H1 (cell line): Measurements from ENCODE around the gene FGF14. TPM values are rescaled to one million over a fixed set of nuclear protein-coding genes. Genes with fewer than 3 reads are reported as not detected.

ENCODE experiments used
- CTCF ChIA-PET: fragments of 300-600 bp; sonication (Branson Sonifier 250); formaldehyde crosslinking; loops from one replicate; lab custom pipeline; 2021; ENCODE audit not compliant: partially characterized antibody; lab: Charles Lee
- POLR2A ChIA-PET: fragments of 300-600 bp; sonication (Branson Sonifier 250); formaldehyde crosslinking; loops from one replicate; lab custom pipeline; 2021; ENCODE audit warnings: inconsistent platforms; ENCODE audit not compliant: partially characterized antibody; lab: Charles Lee
- DNase-seq, 2 experiments: peaks; one replicate each; pipeline versions ENCODE4 v3.0.0 to v3.0.0-alpha.2; 2010 to 2022; ENCODE audit warnings: low spot score in 2 of 2, low read depth in 1 of 2, mixed read lengths in 1 of 2
- FAIRE-seq: peaks from 2 replicates; lab custom pipeline; 2011; peaks lifted over from hg19 to GRCh38; lab: Jason Lieb, UNC
- H2AFZ ChIP-seq: 2 replicates; pipeline ENCODE4 v1.8.1; 2012; ENCODE audit warnings: low read length, inconsistent platforms
- H2AK5ac ChIP-seq: 2 replicates; pipeline ENCODE4 v1.6.1; 2013; ENCODE audit warnings: low read depth, low read length
- H2BK120ac ChIP-seq: replicated peaks from 2 replicates; pipeline ENCODE3; 2013; ENCODE audit warnings: low read depth, low read length, inconsistent platforms
- H2BK12ac ChIP-seq: 2 replicates; pipeline ENCODE4 v1.6.1; 2013; ENCODE audit warnings: low read depth, low read length
- H2BK15ac ChIP-seq: 2 replicates; pipeline ENCODE4 v1.6.1; 2013; ENCODE audit warnings: low read length
- H2BK20ac ChIP-seq: 2 replicates; pipeline ENCODE4 v1.6.1; 2013; ENCODE audit warnings: low read length
- H2BK5ac ChIP-seq: 2 replicates; pipeline ENCODE4 v1.6.1; 2013; ENCODE audit warnings: low read depth, low read length
- H3K14ac ChIP-seq: 2 replicates; pipeline ENCODE4 v1.6.1; 2013; ENCODE audit warnings: inconsistent platforms; ENCODE audit not compliant: insufficient read length
- H3K18ac ChIP-seq: 2 replicates; pipeline ENCODE4 v1.6.1; 2013; ENCODE audit warnings: low read length; ENCODE audit errors: extremely low read depth
- H3K23ac ChIP-seq: 2 replicates; pipeline ENCODE4 v1.6.1; 2013; ENCODE audit warnings: inconsistent platforms; ENCODE audit not compliant: insufficient read length
- H3K23me2 ChIP-seq: 2 replicates; pipeline ENCODE4 v1.6.1; 2013; ENCODE audit warnings: low read depth, low read length
- H3K27ac ChIP-seq: 2 replicates; pipeline ENCODE4 v1.6.1; 2011; ENCODE audit warnings: low read depth, low read length, inconsistent platforms
- H3K27me3 ChIP-seq, 4 experiments: replicated peaks in 1 of 4; 1 replicate in 1 of 4; 2 replicates in 3 of 4; pipeline versions ENCODE4 v1.6.1 to v1.8.1; 2011 to 2013; ENCODE audit warnings: low read length in 3 of 4, mild to moderate bottlenecking in 3 of 4, inconsistent platforms in 2 of 4, mixed read lengths in 2 of 4, moderate library complexity in 1 of 4; ENCODE audit not compliant: control insufficient read depth in 3 of 4, insufficient read depth in 3 of 4; ENCODE audit errors: extremely low read depth in 1 of 4
- H3K36me3 ChIP-seq, 4 experiments: 2 replicates each; pipeline versions ENCODE4 v1.6.1 to v1.8.1; 2011 to 2013; ENCODE audit warnings: mild to moderate bottlenecking in 4 of 4, low read length in 3 of 4, moderate library complexity in 2 of 4, control low read depth in 1 of 4, inconsistent platforms in 1 of 4; ENCODE audit not compliant: insufficient read depth in 4 of 4, control insufficient read depth in 2 of 4
- H3K4ac ChIP-seq: replicated peaks from 2 replicates; pipeline ENCODE3; 2013; ENCODE audit warnings: low read length, low read depth, mixed read lengths, inconsistent platforms; ENCODE audit not compliant: insufficient read length
- H3K4me1 ChIP-seq, 4 experiments: replicated peaks in 1 of 4; 1 replicate in 1 of 4; 2 replicates in 3 of 4; pipeline versions ENCODE4 v1.6.1 to v1.8.1; 2011 to 2013; ENCODE audit warnings: low read length in 3 of 4, inconsistent platforms in 2 of 4, mixed read lengths in 1 of 4; ENCODE audit not compliant: insufficient read depth in 4 of 4, control insufficient read depth in 3 of 4
- H3K4me2 ChIP-seq, 2 experiments: 2 replicates each; pipeline versions ENCODE4 v1.6.1 to v1.8.1; 2011 to 2013; ENCODE audit warnings: low read depth in 2 of 2, low read length in 2 of 2, control low read depth in 1 of 2, inconsistent platforms in 1 of 2, mild to moderate bottlenecking in 1 of 2; ENCODE audit not compliant: insufficient read depth in 1 of 2
- H3K4me3 ChIP-seq, 4 experiments: fragments of 200-600, 300-600 bp in 1 of 4; sonication (generic), shearing (Covaris generic), sonication (Bioruptor Twin) in 1 of 4; 2 replicates each; pipeline versions ENCODE4 v1.5.1 to v1.8.1; 2011 to 2016; ENCODE audit warnings: low read length in 4 of 4, low read depth in 3 of 4, control low read depth in 2 of 4, inconsistent platforms in 2 of 4, mild to moderate bottlenecking in 2 of 4, mixed read lengths in 1 of 4, moderate library complexity in 1 of 4; ENCODE audit not compliant: insufficient read depth in 2 of 4; ENCODE audit errors: extremely low read depth in 1 of 4
- H3K56ac ChIP-seq: replicated peaks from 2 replicates; pipeline ENCODE3; 2013; ENCODE audit warnings: low read depth, mild to moderate bottlenecking, mixed read lengths, low read length, inconsistent platforms; ENCODE audit not compliant: insufficient read length
- H3K79me1 ChIP-seq: 2 replicates; pipeline ENCODE4 v1.6.1; 2013; ENCODE audit warnings: low read depth, low read length, control low read depth
- H3K79me2 ChIP-seq, 2 experiments: 2 replicates each; pipeline versions ENCODE4 v1.6.1 to v1.8.1; 2012 to 2013; ENCODE audit warnings: low read length in 2 of 2, mild to moderate bottlenecking in 2 of 2, inconsistent platforms in 1 of 2; ENCODE audit not compliant: insufficient read depth in 2 of 2, control insufficient read depth in 1 of 2
- H3K9ac ChIP-seq, 4 experiments: replicated peaks in 1 of 4; 1 replicate in 1 of 4; 2 replicates in 3 of 4; pipeline versions ENCODE4 v1.6.1 to v1.8.1; 2011 to 2013; ENCODE audit warnings: low read depth in 3 of 4, low read length in 3 of 4, control low read depth in 2 of 4, mild to moderate bottlenecking in 2 of 4, moderate library complexity in 2 of 4, inconsistent platforms in 1 of 4; ENCODE audit errors: extremely low read depth in 1 of 4
- H3K9me3 ChIP-seq, 2 experiments: 2 replicates each; pipeline versions ENCODE4 v1.6.1 to v1.8.1; 2012 to 2013; ENCODE audit warnings: mild to moderate bottlenecking in 2 of 2, moderate library complexity in 2 of 2, control low read depth in 1 of 2, inconsistent platforms in 1 of 2, low read depth in 1 of 2, low read length in 1 of 2, mixed read lengths in 1 of 2; ENCODE audit not compliant: insufficient read depth in 2 of 2
- H4K20me1 ChIP-seq, 2 experiments: replicated peaks in 1 of 2; 2 replicates each; pipeline versions ENCODE3 to v1.8.1; 2011 to 2013; ENCODE audit warnings: inconsistent platforms in 2 of 2, low read length in 2 of 2, mild to moderate bottlenecking in 1 of 2; ENCODE audit not compliant: insufficient read depth in 2 of 2, control insufficient read depth in 1 of 2
- H4K5ac ChIP-seq: 2 replicates; pipeline ENCODE4 v1.6.1; 2013; ENCODE audit warnings: low read length, low read depth, mixed read lengths, inconsistent platforms; ENCODE audit not compliant: insufficient read length
- H4K8ac ChIP-seq: 2 replicates; pipeline ENCODE4 v1.8.0; 2013; ENCODE audit warnings: mild to moderate bottlenecking, moderate library complexity, low read length, inconsistent platforms; ENCODE audit not compliant: insufficient read depth; ENCODE audit errors: extremely low read depth
- H4K91ac ChIP-seq: replicated peaks from 2 replicates; pipeline ENCODE3; 2013; ENCODE audit warnings: low read length, mixed read lengths, inconsistent platforms; ENCODE audit not compliant: insufficient read length
- WGBS, 2 experiments: shearing (Covaris generic) in 1 of 2; methylation state at CpG; one replicate each; pipeline versions ENCODE4 v1.1.6 to v1.1.7; 2013 to 2015; ENCODE audit warnings: low lambda C conversion rate in 2 of 2, mixed read lengths in 2 of 2, inconsistent platforms in 1 of 2, low coverage in 1 of 2, missing lambda C conversion rate in 1 of 2; ENCODE audit not compliant: insufficient replicate concordance in 2 of 2, insufficient coverage in 1 of 2, insufficient read length in 1 of 2; ENCODE audit errors: extremely low coverage in 1 of 2, missing lambda C conversion rate in 1 of 2; 5-methylcytosine and 5-hydroxymethylcytosine counted together
- polyA plus RNA-seq, 7 experiments: library from polyadenylated mRNA; depleted of rRNA in 3 of 7; stranded (reverse) in 5 of 7; unstranded in 2 of 7; fragments of >200 nt in 5 of 7; fragments of 200-250 nt in 2 of 7; gene quantifications; 1 replicate in 5 of 7; 2 replicates in 1 of 7; 4 replicates in 1 of 7; pipeline versions ENCODE4 v1.2.1 to v1.2.3, GENCODE V29; 2011 to 2013; ENCODE audit warnings: missing spikeins in 2 of 7, mixed read lengths in 2 of 7
- total RNA-seq: library from RNA; stranded (reverse); fragmentation: NEBNext Ultra II Directional; extraction: Animal tissue kit (Norgen Biotek cat#: 25700); gene quantifications from 2 replicates; pipeline ENCODE4 v1.2.1, GENCODE V29; 2021

FGF14 gene
- total and polyA plus RNA-seq, 2 of the 8 experiments (the other 6 are each of a cell fraction or from before 2014, with no cell fraction given), result 0.05 to 0.58 TPM

DNA sequence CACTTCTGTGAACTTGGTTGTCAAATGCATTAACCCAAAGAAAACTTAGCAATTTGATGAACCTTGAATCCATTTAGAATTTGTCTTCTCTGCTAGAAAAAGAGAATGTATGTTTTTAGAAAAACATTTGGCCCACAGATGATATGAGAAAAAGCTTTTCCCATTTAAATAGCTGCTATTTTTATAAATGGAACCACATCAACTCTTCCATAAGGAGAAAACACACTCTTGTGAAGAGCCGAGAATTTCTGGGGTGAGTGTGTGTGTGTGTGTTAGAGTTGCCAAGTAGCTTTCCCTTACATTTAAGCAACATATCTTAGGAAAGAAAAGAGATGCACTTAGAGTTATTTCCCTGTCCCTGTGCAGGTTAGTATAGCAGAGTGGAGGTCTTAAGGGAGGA, 626.6 kb downstream of the FGF14 start:
- Histone ChIP-seq H2AK5ac (no peak overlapping the region), H3K4me1 (no peaks in the 10 kb centered on the region), H2BK5ac (no peak overlapping the region), H3K36me3 (no peaks in the 10 kb centered on the region), H3K23ac (no peak overlapping the region), H3K27ac (no peak overlapping the region), H2BK120ac (no peak overlapping the region), H2BK12ac (no peak overlapping the region), H3K79me2 (no peaks in the 10 kb centered on the region), H4K8ac (no peak overlapping the region), H2BK20ac (no peak overlapping the region), H3K9me3 (no peaks in the 10 kb centered on the region), H3K9ac (no peak overlapping the region), H3K27me3 (no peaks in the 10 kb centered on the region), H4K91ac (no peak overlapping the region), H4K20me1 (no peaks in the 10 kb centered on the region), H3K18ac (no peak overlapping the region), H3K79me1 (no peaks in the 10 kb centered on the region), H3K4me2 (no peak overlapping the region), H3K4me3 (no peak overlapping the region), H2AFZ (no peak overlapping the region), H3K14ac (no peak overlapping the region), H4K5ac (no peak overlapping the region), H3K56ac (no peak overlapping the region), H2BK15ac (no peak overlapping the region), H3K4ac (no peak overlapping the region), H3K23me2 (no peaks in the 10 kb centered on the region)
- WGBS, 2 experiments, result 93% methylated on average over 1 of the region's 1 CpG; no CpG with 5 or more reads in 1 of the 2 experiments
- DNase-seq (no peak), FAIRE-seq (no peak)
- ChIA-PET CTCF (interaction anchor here (0.6 to 2.7 kb wide), 8 partner anchors 9 to 1756 kb away, joined by 3 to 9 read pairs (median 4); no protein-coding TSS in a partner anchor), POLR2A (no interaction called here)
